Measurements from ENCODE around the gene FLT1.

- no peak for TF ChIP-seq CTCF (IDR thresholded peaks at IDR 0.05; ENCODE audit: low read depth, low read length, poor library complexity, severe bottlenecking)
- no peak for TF ChIP-seq EZH2phosphoT487 (IDR thresholded peaks at IDR 0.05; ENCODE audit: borderline replicate concordance, low read length)
Observed at GRCh38 chr13:28432816-28433560, 61.9 kb downstream of the FLT1 start.

Measured in DOHH2 (cell line).